ENCODE results near the gene TXNDC17. TPM values are rescaled to one million over a fixed set of nuclear protein-coding genes. Genes with fewer than 3 reads are reported as not detected.

The TXNDC17 gene
- total RNA-seq, 2 donors from 2014 or later, result 52.6 to 90.6 TPM

GRCh38 chr17:6682339-6682738 lies 41.5 kb downstream of the TXNDC17 start:
- Histone ChIP-seq H3K27ac (no peak overlapping the region), H3K9me3 (no peaks in the 10 kb centered on the region), H3K4me3 (no peak overlapping the region), H3K36me3 (no peaks in the 10 kb centered on the region), H3K4me1 (ENCODE audit: control insufficient read depth in 1 of 2, low read depth in 2 of 2) (no peaks in the 10 kb centered on the region), H3K27me3 (replicated peaks; ENCODE audit: insufficient read depth) (no peaks in the 10 kb centered on the region)
- DNase-seq (ENCODE audit: low spot score) (no peak), ATAC-seq (ENCODE audit: insufficient number of reproducible peaks, low FRiP score, low read depth) (no peak)
- TF ChIP-seq CTCF (IDR thresholded peaks at IDR 0.05), result no peak

- Histone ChIP-seq H3K4me3 (no peak overlapping the region), H3K4me1 (ENCODE audit: control insufficient read depth in 1 of 2, low read depth in 2 of 2) (no peaks in the 10 kb centered on the region), H3K9me3 (no peaks in the 10 kb centered on the region), H3K27me3 (replicated peaks; ENCODE audit: insufficient read depth) (no peaks in the 10 kb centered on the region), H3K27ac (no peak overlapping the region), H3K36me3 (no peaks in the 10 kb centered on the region)
- TF ChIP-seq CTCF (IDR thresholded peaks at IDR 0.05), result no peak
- DNase-seq (ENCODE audit: low spot score) (no peak), ATAC-seq (ENCODE audit: insufficient number of reproducible peaks, low FRiP score, low read depth) (no peak)
These were observed 42.3 kb downstream of the TXNDC17 start for GRCh38 chr17:6683081-6683684.

- Histone ChIP-seq H3K4me1 (ENCODE audit: control insufficient read depth in 1 of 2, low read depth in 2 of 2) (no peaks in the 10 kb centered on the region), H3K9me3 (no peaks in the 10 kb centered on the region), H3K4me3 (no peak overlapping the region), H3K27me3 (replicated peaks; ENCODE audit: insufficient read depth) (no peaks in the 10 kb centered on the region), H3K27ac (no peak overlapping the region), H3K36me3 (no peaks in the 10 kb centered on the region)
- no peak for DNase-seq (ENCODE audit: low spot score)
- TF ChIP-seq CTCF (IDR thresholded peaks at IDR 0.05), result no peak
- no peak for ATAC-seq (ENCODE audit: insufficient number of reproducible peaks, low FRiP score, low read depth)
These were observed 43.0 kb downstream of the TXNDC17 start for GRCh38 chr17:6683730-6684459.

- Histone ChIP-seq H3K4me3 (no peak overlapping the region), H3K27ac (no peak overlapping the region), H3K27me3 (replicated peaks; ENCODE audit: insufficient read depth) (no peaks in the 10 kb centered on the region), H3K36me3 (no peaks in the 10 kb centered on the region), H3K4me1 (ENCODE audit: control insufficient read depth in 1 of 2, low read depth in 2 of 2) (no peaks in the 10 kb centered on the region), H3K9me3 (no peaks in the 10 kb centered on the region)
- DNase-seq (ENCODE audit: low spot score) (no peak), ATAC-seq (ENCODE audit: insufficient number of reproducible peaks, low FRiP score, low read depth) (no peak)
- TF ChIP-seq CTCF (IDR thresholded peaks at IDR 0.05), result no peak
These were observed 43.6 kb downstream of the TXNDC17 start for GRCh38 chr17:6684460-6684783.

GRCh38 chr17:6684881-6685767 lies 44.3 kb downstream of the TXNDC17 start:
- TF ChIP-seq CTCF (IDR thresholded peaks at IDR 0.05), result no peak
- Histone ChIP-seq H3K27me3 (replicated peaks; ENCODE audit: insufficient read depth) (no peaks in the 10 kb centered on the region), H3K36me3 (no peaks in the 10 kb centered on the region), H3K4me1 (ENCODE audit: control insufficient read depth in 1 of 2, low read depth in 2 of 2) (no peaks in the 10 kb centered on the region), H3K27ac (no peak overlapping the region), H3K4me3 (no peak overlapping the region), H3K9me3 (no peaks in the 10 kb centered on the region)
- no peak for ATAC-seq (ENCODE audit: insufficient number of reproducible peaks, low FRiP score, low read depth)
- no peak for DNase-seq (ENCODE audit: low spot score)

Measured in thoracic aorta (tissue), 2 donors.